ENCODE data around the gene MAX. TPM values are rescaled to one million over a fixed set of nuclear protein-coding genes. Genes with fewer than 3 reads are reported as not detected.
A peak's percentile ranks its signal among the peaks of the same experiment; 100 is the strongest.

The MAX gene
- total and polyA plus RNA-seq, 10 donors = 58.7 to 162 (median 109) TPM

DNA sequence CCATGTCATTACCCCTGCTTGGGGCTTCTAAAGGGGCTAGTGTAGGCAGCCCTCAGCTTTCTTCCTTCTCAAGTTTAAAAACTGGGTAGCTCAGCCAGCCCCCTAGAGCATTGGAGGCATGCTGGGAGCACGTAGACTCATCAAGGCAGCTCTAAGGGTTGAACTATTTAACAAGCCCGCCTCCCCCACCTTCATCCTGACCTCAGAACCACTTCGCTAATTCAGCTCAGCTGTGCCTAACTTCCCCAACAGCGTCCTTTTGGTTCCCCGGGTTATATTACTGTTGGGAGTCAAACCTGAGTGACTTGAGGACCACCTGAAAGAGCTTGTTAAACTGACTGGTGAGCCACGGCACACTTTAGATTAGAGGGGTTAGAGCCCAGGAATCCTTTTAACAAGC, 30.1 kb downstream of the MAX start:
- peaks cover 0 to 94% (median 28%) of the 10 kb centered on the region in 6 donors for H3K36me3 ChIP-seq

DNA sequence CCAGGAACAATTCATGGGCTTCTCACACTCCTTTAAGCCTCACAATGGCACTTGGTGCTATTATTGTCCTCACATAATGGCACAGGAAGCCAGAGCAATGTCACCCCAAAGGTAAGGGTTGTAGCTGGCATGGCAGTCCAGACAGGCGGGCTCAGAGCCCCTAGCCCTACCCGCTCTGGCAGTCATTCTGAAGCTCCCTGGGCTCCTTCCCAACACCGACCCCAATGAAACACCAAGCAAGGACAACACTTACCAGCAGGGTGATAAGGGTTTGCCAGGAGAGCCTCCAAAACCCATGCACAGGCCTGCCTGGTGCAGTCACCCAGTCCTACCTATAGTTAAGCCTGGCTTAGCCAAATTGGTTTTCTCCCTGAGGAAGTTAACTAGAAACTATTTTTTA, 30.8 kb downstream of the MAX start:
- TF ChIP-seq POLR2A (IDR thresholded peaks at IDR 0.05) (no peak), POLR2AphosphoS5 (IDR thresholded peaks at IDR 0.05) (no peak)
- TF ChIP-seq, protein P1, sequence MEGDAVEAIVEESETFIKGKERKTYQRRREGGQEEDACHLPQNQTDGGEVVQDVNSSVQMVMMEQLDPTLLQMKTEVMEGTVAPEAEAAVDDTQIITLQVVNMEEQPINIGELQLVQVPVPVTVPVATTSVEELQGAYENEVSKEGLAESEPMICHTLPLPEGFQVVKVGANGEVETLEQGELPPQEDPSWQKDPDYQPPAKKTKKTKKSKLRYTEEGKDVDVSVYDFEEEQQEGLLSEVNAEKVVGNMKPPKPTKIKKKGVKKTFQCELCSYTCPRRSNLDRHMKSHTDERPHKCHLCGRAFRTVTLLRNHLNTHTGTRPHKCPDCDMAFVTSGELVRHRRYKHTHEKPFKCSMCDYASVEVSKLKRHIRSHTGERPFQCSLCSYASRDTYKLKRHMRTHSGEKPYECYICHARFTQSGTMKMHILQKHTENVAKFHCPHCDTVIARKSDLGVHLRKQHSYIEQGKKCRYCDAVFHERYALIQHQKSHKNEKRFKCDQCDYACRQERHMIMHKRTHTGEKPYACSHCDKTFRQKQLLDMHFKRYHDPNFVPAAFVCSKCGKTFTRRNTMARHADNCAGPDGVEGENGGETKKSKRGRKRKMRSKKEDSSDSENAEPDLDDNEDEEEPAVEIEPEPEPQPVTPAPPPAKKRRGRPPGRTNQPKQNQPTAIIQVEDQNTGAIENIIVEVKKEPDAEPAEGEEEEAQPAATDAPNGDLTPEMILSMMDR (IDR thresholded peaks at IDR 0.05 in 8 of 11, conservative IDR thresholded peaks at IDR 0.05 in 3 of 11) = no peak
- H3K27me3 ChIP-seq (replicated peaks in 1 of 7) = no peaks in the 10 kb centered on the region
- WGBS, 5 donors = 86 to 96% (median 91%) methylated on average over 3 of the region's 3 CpGs
- intact Hi-C loops (cut with DNase I; ENCODE audit: low total_unique reads) = no loop called here
- peaks cover 0 to 90% (median 21%) of the 10 kb centered on the region in 6 donors for H3K36me3 ChIP-seq
- H3K4me3 ChIP-seq = no peak overlapping the region
- no peaks in the 10 kb centered on the region for H3K9me3 ChIP-seq
- no peak for DNase-seq
- H3K4me1 ChIP-seq = peaks cover 14 to 74% (median 57%) of the 10 kb centered on the region in 6 donors
- peak overlapping the region in 1 of 8 donors; percentile 46 for H3K27ac ChIP-seq

More for the DNA sequence above, 30.1 kb downstream of the MAX start:
- DNase-seq = no peak
- H3K4me3 ChIP-seq = no peak overlapping the region
- no peak for TF ChIP-seq POLR2A (IDR thresholded peaks at IDR 0.05)
- TF ChIP-seq POLR2AphosphoS5 (IDR thresholded peaks at IDR 0.05) = no peak
- TF ChIP-seq, protein P1 (IDR thresholded peaks at IDR 0.05 in 8 of 11, conservative IDR thresholded peaks at IDR 0.05 in 3 of 11) = no peak
- no peaks in the 10 kb centered on the region for H3K27me3 ChIP-seq (replicated peaks in 1 of 7)
- intact Hi-C loops (cut with DNase I; ENCODE audit: low total_unique reads) = no loop called here
- 75 to 82% (median 79%) methylated on average over 6 of the region's 6 CpGs for WGBS, 5 donors
- peak overlapping the region in 3 of 8 donors; percentile 24 to 81 (median 46) for H3K27ac ChIP-seq
- no peaks in the 10 kb centered on the region for H3K9me3 ChIP-seq
- H3K4me1 ChIP-seq = peaks cover 14 to 80% (median 57%) of the 10 kb centered on the region in 6 donors

DNA sequence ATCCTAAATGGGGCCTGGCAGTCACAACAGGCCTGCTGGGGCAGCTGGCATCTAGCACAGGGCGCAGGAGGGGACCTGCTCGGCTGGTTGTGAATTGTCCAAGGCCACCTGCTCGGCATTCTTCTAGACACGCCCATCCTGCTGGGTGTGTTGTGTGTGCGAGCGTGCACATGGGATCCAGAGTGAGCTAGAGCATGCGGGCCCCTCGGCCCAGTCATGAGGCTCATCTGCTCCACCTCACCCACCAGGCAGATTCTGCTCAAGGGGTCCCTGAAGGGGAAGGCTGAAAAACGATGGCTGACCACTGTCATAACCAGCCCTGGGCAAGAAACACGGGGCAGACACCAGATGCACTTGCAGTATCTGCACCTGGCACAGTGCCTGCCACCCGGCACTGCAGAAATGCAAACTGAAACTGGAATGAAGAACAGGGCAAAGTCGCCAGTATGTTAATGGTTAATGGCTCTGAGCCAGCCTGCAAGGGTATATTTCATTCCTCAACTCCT, 31.8 kb downstream of the MAX start:
- no peaks in the 10 kb centered on the region for H3K9me3 ChIP-seq
- intact Hi-C loops (cut with DNase I; ENCODE audit: low total_unique reads) = no loop called here
- 54 to 66% (median 57%) methylated on average over 8 to 12 of the region's 12 CpGs for WGBS, 5 donors
- H3K36me3 ChIP-seq = peaks cover 0 to 90% (median 15%) of the 10 kb centered on the region in 6 donors
- peak overlapping the region in 5 of 8 donors; percentile 1 to 46 (median 15) for H3K27ac ChIP-seq
- H3K4me3 ChIP-seq = peak overlapping the region in 2 of 8 donors; percentile 2 to 18
- H3K4me1 ChIP-seq = peaks cover 14 to 63% (median 54%) of the 10 kb centered on the region in 6 donors
- TF ChIP-seq POLR2AphosphoS5 (IDR thresholded peaks at IDR 0.05) (peak in 2 of 3 donors; percentile 56 to 58), POLR2A (IDR thresholded peaks at IDR 0.05) (no peak)
- TF ChIP-seq, protein P1 (IDR thresholded peaks at IDR 0.05 in 8 of 11, conservative IDR thresholded peaks at IDR 0.05 in 3 of 11) = no peak
- DNase-seq = no peak
- H3K27me3 ChIP-seq (replicated peaks in 1 of 7) = no peaks in the 10 kb centered on the region

DNA sequence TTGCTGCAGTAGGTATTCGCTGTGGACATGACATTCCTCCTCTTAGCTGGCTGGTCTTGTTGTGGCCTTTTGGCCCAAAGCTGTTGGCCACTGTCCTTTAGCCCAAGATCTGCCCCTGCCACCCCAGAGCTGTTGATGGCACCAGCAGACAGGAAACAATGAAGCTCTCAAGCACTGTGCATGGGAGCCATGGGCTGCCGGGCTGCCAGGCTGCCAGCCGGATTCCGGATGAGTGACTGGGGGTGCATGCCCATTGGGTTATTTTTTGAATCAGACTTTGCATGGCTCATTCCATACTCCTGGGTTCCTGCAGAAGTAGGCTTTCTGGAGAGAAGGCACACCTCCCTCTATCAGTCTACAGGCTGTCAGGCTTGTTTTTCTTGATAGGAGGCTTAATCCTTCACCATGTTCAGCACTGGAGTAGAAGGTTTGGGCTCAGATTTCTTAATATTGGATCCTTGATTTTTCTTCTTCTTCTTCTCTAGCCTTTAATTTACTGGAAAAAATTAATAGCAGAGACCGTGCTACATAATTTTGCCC, 32.4 kb downstream of the MAX start:
- Histone ChIP-seq H3K36me3 (peaks cover 0 to 90% (median 17%) of the 10 kb centered on the region in 6 donors), H3K4me1 (peaks cover 14 to 58% (median 48%) of the 10 kb centered on the region in 6 donors), H3K9me3 (no peaks in the 10 kb centered on the region), H3K4me3 (no peak overlapping the region), H3K27me3 (replicated peaks in 1 of 7) (no peaks in the 10 kb centered on the region), H3K27ac (peak overlapping the region in 4 of 8 donors; percentile 1 to 46 (median 20))
- DNase-seq = no peak
- no peak for TF ChIP-seq POLR2A (IDR thresholded peaks at IDR 0.05)
- TF ChIP-seq, protein P1 (IDR thresholded peaks at IDR 0.05 in 8 of 11, conservative IDR thresholded peaks at IDR 0.05 in 3 of 11) = no peak
- TF ChIP-seq POLR2AphosphoS5 (IDR thresholded peaks at IDR 0.05) = peak in 1 of 3 donors; percentile 17
- WGBS, 5 donors = 88 to 97% (median 92%) methylated on average over 5 of the region's 5 CpGs
- intact Hi-C loops (cut with DNase I; ENCODE audit: low total_unique reads) = no loop called here
